Esophagus muscularis mucosa (tissue), 4 donors: ENCODE data around the gene SOX1. TPM values are rescaled to one million over a fixed set of nuclear protein-coding genes. Genes with fewer than 3 reads are reported as not detected.

ENCODE experiments used
- DNase-seq: peaks from one replicate; pipeline ENCODE4 v3.0.0-alpha.2; 2017; ENCODE audit errors: extremely low spot score
- H3K27ac ChIP-seq, 4 donors: fragments of 200-600 bp; sonication (generic); replicated peaks in 1 of 4; 1 replicate in 3 of 4; 2 replicates in 1 of 4; pipeline ENCODE4 v1.5.1; 2016 to 2019; ENCODE audit warnings: mild to moderate bottlenecking in 1 of 4
- H3K27me3 ChIP-seq, 4 donors: fragments of 200-600 bp; sonication (generic); one replicate each; pipeline versions ENCODE4 v1.5.1 to v1.6.0; 2016 to 2019
- H3K36me3 ChIP-seq, 4 donors: fragments of 200-600 bp; sonication (generic); one replicate each; pipeline ENCODE4 v1.5.1; 2016 to 2019
- H3K4me1 ChIP-seq, 4 donors: fragments of 200-600 bp; sonication (generic); one replicate each; pipeline ENCODE4 v1.5.1; 2016 to 2019
- H3K4me3 ChIP-seq, 4 donors: fragments of 200-600 bp; sonication (generic); 1 replicate in 2 of 4; 2 replicates in 2 of 4; pipeline ENCODE4 v1.5.1; 2016 to 2019; ENCODE audit warnings: mild to moderate bottlenecking in 4 of 4, moderate library complexity in 1 of 4
- H3K9me3 ChIP-seq, 4 donors: fragments of 200-600 bp; sonication (generic); 1 replicate in 3 of 4; 2 replicates in 1 of 4; pipeline ENCODE4 v1.5.1; 2016 to 2019
- CTCF ChIP-seq, 3 experiments: fragments of 200-600 bp in 2 of 3; fragments of 450-650 bp in 1 of 3; sonication (generic) in 2 of 3; IDR thresholded peaks; one replicate each; pipeline ENCODE4 v1.5.1; 2017 to 2019; ENCODE audit warnings: antibody characterized with exemption in 3 of 3, mild to moderate bottlenecking in 2 of 3, moderate library complexity in 1 of 3
- EP300 ChIP-seq: sonication (generic); formaldehyde crosslinking; IDR thresholded peaks from one replicate; pipeline ENCODE4 v1.6.1; 2017; ENCODE audit warnings: antibody characterized with exemption
- POLR2A ChIP-seq: fragments of 450-650 bp; IDR thresholded peaks from one replicate; pipeline ENCODE4 v1.6.1; 2017; ENCODE audit warnings: antibody characterized with exemption, moderate library complexity, mild to moderate bottlenecking, low read depth
- POLR2AphosphoS5 ChIP-seq, 2 donors: sonication (generic); formaldehyde crosslinking; IDR thresholded peaks; one replicate each; pipeline ENCODE4 v1.6.1; 2017; ENCODE audit warnings: antibody characterized with exemption in 2 of 2
- WGBS: methylation state at CpG from one replicate; pipeline ENCODE4 v1.1.5; 2018; 5-methylcytosine and 5-hydroxymethylcytosine counted together
- intact Hi-C: fragments of 100-400 bp; cut with DNase I; formaldehyde crosslinking; loops from one replicate; pipeline ENCODE4 v1.15.1; 2023
- total RNA-seq, 4 donors: library from RNA; depleted of rRNA; stranded (reverse); fragments of >200 nt; gene quantifications; one replicate each; pipeline versions ENCODE4 v1.1.0 to v1.2.1, GENCODE V29; 2016

The SOX1 gene
- total RNA-seq, 4 donors from 2014 or later, result under 0.01 to 0.17 TPM; not detected in 2

GRCh38 chr13:112032186-112032993, 34.6 kb upstream of the SOX1 start:
- intact Hi-C loops, result no loop called here
- no peak overlapping the region for H3K27ac ChIP-seq
- H3K4me1 ChIP-seq, result no peaks in the 10 kb centered on the region
- no peaks in the 10 kb centered on the region for H3K9me3 ChIP-seq
- TF ChIP-seq EP300 (no peak), POLR2A (no peak), CTCF (IDR thresholded peaks at IDR 0.05) (no peak), POLR2AphosphoS5 (IDR thresholded peaks at IDR 0.05) (no peak)
- H3K36me3 ChIP-seq, result no peaks in the 10 kb centered on the region
- 58% methylated on average over 18 of the region's 18 CpGs for WGBS
- H3K4me3 ChIP-seq, result no peak overlapping the region
- no peak for DNase-seq
- H3K27me3 ChIP-seq, result peaks cover 0 to 19% (median 0%) of the 10 kb centered on the region in 4 donors

- no peak for DNase-seq
- Histone ChIP-seq H3K27me3 (peaks cover 0 to 13% (median 0%) of the 10 kb centered on the region in 4 donors), H3K36me3 (no peaks in the 10 kb centered on the region), H3K9me3 (no peaks in the 10 kb centered on the region), H3K4me3 (no peak overlapping the region), H3K4me1 (no peaks in the 10 kb centered on the region), H3K27ac (no peak overlapping the region)
- intact Hi-C loops, result no loop called here
- WGBS, result 53% methylated on average over 12 of the region's 12 CpGs
- TF ChIP-seq CTCF (IDR thresholded peaks at IDR 0.05) (no peak), POLR2AphosphoS5 (IDR thresholded peaks at IDR 0.05) (no peak), EP300 (no peak), POLR2A (no peak)
These were observed 32.7 kb upstream of the SOX1 start for GRCh38 chr13:112034231-112034630.

GRCh38 chr13:112034846-112035245, 32.1 kb upstream of the SOX1 start:
- H3K27me3 ChIP-seq, result peaks cover 0 to 19% (median 0%) of the 10 kb centered on the region in 4 donors
- no peaks in the 10 kb centered on the region for H3K4me1 ChIP-seq
- no peak for TF ChIP-seq POLR2A
- no peak for TF ChIP-seq EP300
- TF ChIP-seq POLR2AphosphoS5 (IDR thresholded peaks at IDR 0.05), result no peak
- TF ChIP-seq CTCF (IDR thresholded peaks at IDR 0.05), result no peak
- H3K4me3 ChIP-seq, result no peak overlapping the region
- intact Hi-C loops, result no loop called here
- WGBS, result 82% methylated on average over 5 of the region's 6 CpGs
- no peak overlapping the region for H3K27ac ChIP-seq
- no peaks in the 10 kb centered on the region for H3K9me3 ChIP-seq
- no peaks in the 10 kb centered on the region for H3K36me3 ChIP-seq
- DNase-seq, result no peak

- DNase-seq, result no peak
- intact Hi-C loops, result no loop called here
- Histone ChIP-seq H3K27ac (no peak overlapping the region), H3K9me3 (peaks cover 0 to 32% (median 22%) of the 10 kb centered on the region in 4 donors), H3K4me1 (no peaks in the 10 kb centered on the region), H3K4me3 (no peak overlapping the region), H3K36me3 (no peaks in the 10 kb centered on the region), H3K27me3 (peaks cover 0 to 55% (median 0%) of the 10 kb centered on the region in 4 donors)
- 80% methylated on average over 4 of the region's 4 CpGs for WGBS
- TF ChIP-seq POLR2AphosphoS5 (IDR thresholded peaks at IDR 0.05) (no peak), EP300 (no peak), POLR2A (no peak), CTCF (IDR thresholded peaks at IDR 0.05) (no peak)
These were observed 24.5 kb upstream of the SOX1 start for GRCh38 chr13:112042496-112042895.
